DMS53 treated with DMSO at 0.1 percent for 48 hours (cell line): ENCODE results near the gene PSMF1.

Experiments
- DNase-seq: peaks from one replicate; lab custom pipeline; 2025; ENCODE audit not compliant: unreplicated experiment; lab: John Stamatoyannopoulos, UW

The PSMF1 gene

GRCh38 chr20:1118336-1119127, at the start of gene PSMF1:
PSMF1 (plus strand) TSS chr20:1118602; CDS start chr20:1118774, 172 bp downstream.
- DNase-seq, result peak; percentile 77

- no peak for DNase-seq
These were observed 46.1 kb upstream of the PSMF1 start for GRCh38 chr20:1072258-1072657.

- DNase-seq, result no peak
These were observed 42.8 kb upstream of the PSMF1 start for GRCh38 chr20:1075616-1076015.

- DNase-seq, result no peak
These were observed 36.5 kb upstream of the PSMF1 start for GRCh38 chr20:1081891-1082290.

GRCh38 chr20:1083431-1084080, 34.8 kb upstream of the PSMF1 start:
- peak; percentile 4 for DNase-seq

GRCh38 chr20:1085492-1086276, 32.7 kb upstream of the PSMF1 start:
- DNase-seq, result no peak

GRCh38 chr20:1086277-1087213, 31.9 kb upstream of the PSMF1 start:
- no peak for DNase-seq

GRCh38 chr20:1087311-1087905, 31.0 kb upstream of the PSMF1 start:
- DNase-seq, result no peak

- DNase-seq, result no peak
These were observed 23.7 kb upstream of the PSMF1 start for GRCh38 chr20:1094751-1095150.

GRCh38 chr20:1101533-1101932, 16.9 kb upstream of the PSMF1 start:
- DNase-seq, result no peak

GRCh38 chr20:1102016-1102415, 16.4 kb upstream of the PSMF1 start:
- no peak for DNase-seq

GRCh38 chr20:1103751-1104150, 14.7 kb upstream of the PSMF1 start:
- no peak for DNase-seq

GRCh38 chr20:1105599-1106194, 12.7 kb upstream of the PSMF1 start:
- no peak for DNase-seq

GRCh38 chr20:1107176-1107575, 11.2 kb upstream of the PSMF1 start:
- no peak for DNase-seq

- peak; percentile 43 for DNase-seq
These were observed 9.9 kb upstream of the PSMF1 start for GRCh38 chr20:1108437-1108920.

GRCh38 chr20:1112908-1113307, 5.5 kb upstream of the PSMF1 start:
- no peak for DNase-seq

GRCh38 chr20:1118004-1118335, 432 bp upstream of the PSMF1 start:
- DNase-seq, result no peak

- DNase-seq, result no peak
These were observed 715 bp downstream of the PSMF1 start for GRCh38 chr20:1119128-1119505.

- DNase-seq, result no peak
These were observed 1.1 kb downstream of the PSMF1 start for GRCh38 chr20:1119524-1119923.

GRCh38 chr20:1121429-1121828, 3.0 kb downstream of the PSMF1 start:
- no peak for DNase-seq
